ENCODE data around the gene PAIP2.

- TF ChIP-seq GATA3 (IDR thresholded peaks at IDR 0.05; ENCODE audit: low read depth, low read length) (no peak), GATA2 (IDR thresholded peaks at IDR 0.05; ENCODE audit: low read depth, low read length) (no peak)
Observed at GRCh38 chr5:139341187-139341688, 416 bp upstream of the PAIP2 start.
